ENCODE data around the gene CASD1.

CASD1 gene

DNA sequence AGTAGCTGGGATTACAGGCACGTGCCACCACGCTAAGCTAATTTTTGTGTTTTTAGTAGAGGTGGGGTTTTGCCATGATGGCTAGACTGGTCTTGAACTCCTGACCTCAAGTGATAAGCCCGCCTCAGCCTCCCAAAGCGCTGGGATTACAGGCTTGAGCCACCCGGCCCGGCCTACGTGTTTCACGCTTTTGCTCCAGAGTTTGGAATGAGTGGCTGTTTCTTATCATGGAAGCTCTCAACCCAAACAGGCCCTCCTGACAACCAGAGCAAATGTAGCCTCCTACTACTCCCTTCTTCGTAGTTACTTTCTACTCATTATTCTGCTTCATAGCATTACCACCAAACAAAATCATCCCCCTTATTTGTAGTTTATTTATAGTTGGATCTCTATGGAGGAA is 26.8 kb upstream of the CASD1 start:
- Histone ChIP-seq H3K27ac (no peak overlapping the region), H3K4me3 (no peak overlapping the region), H3K36me3 (ENCODE audit: insufficient read depth, low read length) (no peaks in the 10 kb centered on the region), H3K9me3 (ENCODE audit: low read depth, low read length) (no peaks in the 10 kb centered on the region), H3K9ac (ENCODE audit: insufficient read length) (no peak overlapping the region)
- no peak for TF ChIP-seq POLR2AphosphoS5 (IDR thresholded peaks at IDR 0.05; ENCODE audit: borderline replicate concordance, low read depth, low read length)
- no peak for TF ChIP-seq EZH2 (IDR thresholded peaks at IDR 0.05)
- no peak for TF ChIP-seq FOXP2 (optimal IDR thresholded peaks at IDR 0.05; ENCODE audit: control extremely low read depth, extremely low read length, insufficient read depth)
- DNase-seq (ENCODE audit: low read depth, low spot score), result no peak

DNA sequence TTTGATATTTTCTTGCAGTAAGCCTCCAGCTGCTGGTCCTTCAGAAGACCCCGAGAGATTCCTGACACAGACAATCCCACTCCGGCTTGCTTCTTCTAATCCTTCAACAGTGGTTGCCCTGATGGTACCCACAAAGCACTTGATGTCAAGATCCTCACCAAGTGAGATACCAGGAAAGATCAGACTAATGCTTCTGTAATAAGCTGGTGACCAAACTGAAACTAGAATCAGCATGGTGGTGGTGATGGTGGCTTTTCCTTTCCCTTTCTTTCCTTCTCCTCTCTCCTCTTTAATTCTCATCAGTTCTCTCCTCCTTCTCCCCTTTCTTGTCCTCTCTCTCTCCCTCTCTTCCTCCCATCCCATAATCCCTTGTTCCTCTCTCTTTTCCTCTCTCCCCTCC is 25.8 kb upstream of the CASD1 start:
- H3K9ac ChIP-seq (ENCODE audit: insufficient read length), result no peak overlapping the region
- no peak overlapping the region for H3K27ac ChIP-seq
- H3K4me3 ChIP-seq, result no peak overlapping the region
- no peaks in the 10 kb centered on the region for H3K36me3 ChIP-seq (ENCODE audit: insufficient read depth, low read length)
- no peak for TF ChIP-seq POLR2AphosphoS5 (IDR thresholded peaks at IDR 0.05; ENCODE audit: borderline replicate concordance, low read depth, low read length)
- no peak for TF ChIP-seq EZH2 (IDR thresholded peaks at IDR 0.05)
- no peak for TF ChIP-seq FOXP2 (optimal IDR thresholded peaks at IDR 0.05; ENCODE audit: control extremely low read depth, extremely low read length, insufficient read depth)
- no peak for DNase-seq (ENCODE audit: low read depth, low spot score)
- no peaks in the 10 kb centered on the region for H3K9me3 ChIP-seq (ENCODE audit: low read depth, low read length)

DNA sequence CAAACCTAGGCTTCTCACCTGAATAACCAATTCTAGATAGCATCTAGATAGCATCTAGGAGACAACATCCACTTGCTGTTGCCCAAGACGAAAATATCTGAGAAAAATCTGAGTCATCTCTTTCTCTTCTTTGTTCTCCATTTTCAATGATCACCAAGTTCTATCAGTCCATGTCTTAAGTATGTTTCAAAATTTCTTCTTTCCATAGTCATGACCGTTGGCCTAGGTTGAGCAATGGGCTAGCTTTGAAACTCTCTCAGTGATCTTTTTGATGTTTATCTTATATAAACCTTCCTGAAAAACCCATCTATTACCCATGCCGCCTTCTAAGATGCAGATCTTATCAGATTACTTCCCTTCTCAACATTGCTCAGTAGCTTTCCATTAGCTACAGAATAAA is 23.4 kb upstream of the CASD1 start:
- TF ChIP-seq EZH2 (IDR thresholded peaks at IDR 0.05) (no peak), FOXP2 (optimal IDR thresholded peaks at IDR 0.05; ENCODE audit: control extremely low read depth, extremely low read length, insufficient read depth) (no peak), POLR2AphosphoS5 (IDR thresholded peaks at IDR 0.05; ENCODE audit: borderline replicate concordance, low read depth, low read length) (no peak)
- Histone ChIP-seq H3K9me3 (ENCODE audit: low read depth, low read length) (no peaks in the 10 kb centered on the region), H3K9ac (ENCODE audit: insufficient read length) (no peak overlapping the region), H3K27ac (no peak overlapping the region), H3K4me3 (no peak overlapping the region), H3K36me3 (ENCODE audit: insufficient read depth, low read length) (no peaks in the 10 kb centered on the region)
- DNase-seq (ENCODE audit: low read depth, low spot score), result no peak

DNA sequence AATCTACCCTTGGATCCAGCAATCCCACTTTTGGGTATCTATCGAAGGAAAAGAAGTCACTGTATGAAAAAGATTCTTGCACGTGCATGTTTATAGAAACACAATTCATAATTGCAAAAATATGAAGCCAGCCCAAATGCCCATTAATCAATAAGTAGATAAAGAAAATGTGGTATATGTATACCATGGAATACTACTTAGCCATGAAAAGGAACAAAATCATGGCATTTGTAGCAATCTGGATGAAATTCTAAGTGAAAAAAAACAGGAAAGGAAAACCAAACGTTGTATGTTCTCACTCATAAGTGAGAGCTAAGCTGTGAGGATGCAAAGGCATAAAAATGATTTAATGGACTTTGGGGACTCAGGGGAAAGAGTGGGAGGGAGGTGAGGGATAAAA is 18.2 kb upstream of the CASD1 start:
- no peak overlapping the region for H3K9ac ChIP-seq (ENCODE audit: insufficient read length)
- no peak for DNase-seq (ENCODE audit: low read depth, low spot score)
- no peak overlapping the region for H3K4me3 ChIP-seq
- TF ChIP-seq FOXP2 (optimal IDR thresholded peaks at IDR 0.05; ENCODE audit: control extremely low read depth, extremely low read length, insufficient read depth) (no peak), POLR2AphosphoS5 (IDR thresholded peaks at IDR 0.05; ENCODE audit: borderline replicate concordance, low read depth, low read length) (no peak), EZH2 (IDR thresholded peaks at IDR 0.05) (no peak)
- H3K27ac ChIP-seq, result no peak overlapping the region
- no peaks in the 10 kb centered on the region for H3K36me3 ChIP-seq (ENCODE audit: insufficient read depth, low read length)
- H3K9me3 ChIP-seq (ENCODE audit: low read depth, low read length), result no peaks in the 10 kb centered on the region

DNA sequence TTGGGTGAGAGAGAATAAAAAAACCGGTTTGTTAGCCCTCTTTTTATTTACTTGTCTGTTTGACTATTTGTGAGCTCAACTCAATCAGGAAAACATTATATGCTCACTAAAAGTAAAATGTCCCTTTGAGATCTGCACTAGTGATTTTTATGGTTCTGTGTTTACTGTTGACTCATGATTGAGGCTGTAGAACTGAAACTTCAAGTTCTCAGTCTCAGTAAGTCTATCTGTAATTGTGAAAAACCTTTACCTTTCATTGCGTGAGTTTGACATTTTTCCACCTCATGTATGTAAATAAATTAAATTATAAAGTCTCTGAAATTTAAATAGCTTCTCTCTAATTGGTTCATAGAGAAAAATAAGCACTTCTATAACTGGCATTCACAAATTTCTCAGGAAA is 17.0 kb upstream of the CASD1 start:
- Histone ChIP-seq H3K27ac (no peak overlapping the region), H3K9ac (ENCODE audit: insufficient read length) (no peak overlapping the region), H3K36me3 (ENCODE audit: insufficient read depth, low read length) (no peaks in the 10 kb centered on the region), H3K4me3 (no peak overlapping the region), H3K9me3 (ENCODE audit: low read depth, low read length) (no peaks in the 10 kb centered on the region)
- no peak for TF ChIP-seq FOXP2 (optimal IDR thresholded peaks at IDR 0.05; ENCODE audit: control extremely low read depth, extremely low read length, insufficient read depth)
- no peak for TF ChIP-seq POLR2AphosphoS5 (IDR thresholded peaks at IDR 0.05; ENCODE audit: borderline replicate concordance, low read depth, low read length)
- no peak for TF ChIP-seq EZH2 (IDR thresholded peaks at IDR 0.05)
- no peak for DNase-seq (ENCODE audit: low read depth, low spot score)

DNA sequence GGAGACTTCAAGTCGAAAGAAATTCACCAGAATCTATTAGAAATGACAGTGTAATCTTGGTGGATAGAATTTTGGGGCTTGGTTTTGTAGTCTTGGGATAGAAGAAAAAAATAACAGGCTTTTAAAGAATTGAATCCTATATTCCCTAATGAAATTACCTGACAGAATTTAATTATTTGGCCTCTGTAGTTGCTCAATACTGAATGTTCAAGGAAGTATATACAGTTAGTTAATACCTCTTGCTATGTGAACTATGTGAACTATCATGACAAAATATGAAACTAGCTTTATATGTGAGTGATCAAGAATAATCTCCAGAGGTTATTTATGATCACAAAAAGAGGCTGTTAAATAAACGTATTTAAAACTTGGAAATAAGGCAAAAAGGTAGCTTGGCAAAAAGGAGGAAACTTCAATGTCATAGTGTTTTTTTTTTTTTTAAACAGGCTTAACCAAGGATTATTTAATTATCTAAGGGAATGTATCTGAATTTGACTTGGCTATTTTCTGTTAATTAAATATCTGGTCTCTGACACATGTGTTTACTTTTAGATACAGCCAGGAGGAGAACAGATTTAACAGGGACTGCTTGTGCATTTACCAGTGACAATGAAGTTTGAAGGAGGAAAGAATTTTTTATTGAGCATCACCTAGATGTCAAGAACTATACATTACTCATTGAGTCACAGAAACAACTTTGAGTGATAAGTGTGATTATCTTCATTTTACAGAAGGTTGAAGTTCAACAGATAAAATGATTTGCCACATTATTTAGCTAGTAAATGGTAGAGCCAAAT is 11.5 kb upstream of the CASD1 start:
- Histone ChIP-seq H3K9me3 (ENCODE audit: low read depth, low read length) (no peaks in the 10 kb centered on the region), H3K9ac (ENCODE audit: insufficient read length) (no peak overlapping the region), H3K36me3 (ENCODE audit: insufficient read depth, low read length) (no peaks in the 10 kb centered on the region), H3K4me3 (no peak overlapping the region), H3K27ac (no peak overlapping the region)
- DNase-seq (ENCODE audit: low read depth, low spot score), result no peak
- no peak for TF ChIP-seq EZH2 (IDR thresholded peaks at IDR 0.05)
- no peak for TF ChIP-seq FOXP2 (optimal IDR thresholded peaks at IDR 0.05; ENCODE audit: control extremely low read depth, extremely low read length, insufficient read depth)
- no peak for TF ChIP-seq POLR2AphosphoS5 (IDR thresholded peaks at IDR 0.05; ENCODE audit: borderline replicate concordance, low read depth, low read length)

DNA sequence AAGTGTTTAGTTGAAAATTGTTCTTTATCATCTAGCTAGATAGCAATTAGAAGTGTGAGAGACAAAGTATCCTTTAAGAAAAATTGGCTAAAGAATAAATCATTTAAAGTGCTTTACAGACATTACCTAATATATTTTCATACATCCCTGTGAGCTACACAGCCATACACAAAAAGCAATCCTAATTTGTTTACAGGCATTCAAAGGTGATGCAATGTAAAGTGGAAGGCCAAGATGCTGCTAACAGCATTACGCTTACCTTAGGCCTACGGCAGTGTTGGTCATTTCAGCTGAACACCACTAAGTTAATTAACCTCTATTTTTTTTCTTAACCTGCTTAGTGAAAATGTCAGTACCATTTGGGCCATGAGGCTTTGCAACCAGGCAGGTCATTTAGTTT is 10.7 kb upstream of the CASD1 start:
- Histone ChIP-seq H3K9me3 (ENCODE audit: low read depth, low read length) (no peaks in the 10 kb centered on the region), H3K36me3 (ENCODE audit: insufficient read depth, low read length) (no peaks in the 10 kb centered on the region), H3K27ac (no peak overlapping the region), H3K9ac (ENCODE audit: insufficient read length) (no peak overlapping the region), H3K4me3 (no peak overlapping the region)
- TF ChIP-seq POLR2AphosphoS5 (IDR thresholded peaks at IDR 0.05; ENCODE audit: borderline replicate concordance, low read depth, low read length) (no peak), EZH2 (IDR thresholded peaks at IDR 0.05) (no peak), FOXP2 (optimal IDR thresholded peaks at IDR 0.05; ENCODE audit: control extremely low read depth, extremely low read length, insufficient read depth) (no peak)
- no peak for DNase-seq (ENCODE audit: low read depth, low spot score)

DNA sequence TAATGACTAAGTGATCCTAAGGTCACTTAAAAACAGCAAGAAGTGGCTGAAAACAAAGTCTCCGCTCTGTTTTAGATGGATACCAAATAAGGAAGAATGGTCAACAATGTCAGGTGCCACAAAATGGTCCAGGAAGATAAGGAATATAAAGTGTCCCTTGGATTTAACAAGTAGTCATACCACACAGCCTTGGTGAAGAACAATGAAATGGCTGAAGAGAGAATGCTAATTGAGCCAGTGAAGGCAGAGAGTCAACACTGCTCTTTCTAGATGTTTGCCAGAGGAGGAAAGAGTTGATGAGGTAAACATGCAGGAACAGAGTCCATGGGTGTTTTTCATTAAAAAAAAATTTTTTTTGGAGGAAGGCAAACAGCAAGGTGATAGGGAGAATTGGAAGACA is 2.1 kb upstream of the CASD1 start:
- no peak for TF ChIP-seq FOXP2 (optimal IDR thresholded peaks at IDR 0.05; ENCODE audit: control extremely low read depth, extremely low read length, insufficient read depth)
- TF ChIP-seq EZH2 (IDR thresholded peaks at IDR 0.05), result no peak
- TF ChIP-seq POLR2AphosphoS5 (IDR thresholded peaks at IDR 0.05; ENCODE audit: borderline replicate concordance, low read depth, low read length), result no peak
- Histone ChIP-seq H3K9ac (ENCODE audit: insufficient read length) (no peak overlapping the region), H3K27ac (no peak overlapping the region), H3K4me3 (no peak overlapping the region), H3K36me3 (ENCODE audit: insufficient read depth, low read length) (no peaks in the 10 kb centered on the region), H3K9me3 (ENCODE audit: low read depth, low read length) (no peaks in the 10 kb centered on the region)
- DNase-seq (ENCODE audit: low read depth, low spot score), result no peak

DNA sequence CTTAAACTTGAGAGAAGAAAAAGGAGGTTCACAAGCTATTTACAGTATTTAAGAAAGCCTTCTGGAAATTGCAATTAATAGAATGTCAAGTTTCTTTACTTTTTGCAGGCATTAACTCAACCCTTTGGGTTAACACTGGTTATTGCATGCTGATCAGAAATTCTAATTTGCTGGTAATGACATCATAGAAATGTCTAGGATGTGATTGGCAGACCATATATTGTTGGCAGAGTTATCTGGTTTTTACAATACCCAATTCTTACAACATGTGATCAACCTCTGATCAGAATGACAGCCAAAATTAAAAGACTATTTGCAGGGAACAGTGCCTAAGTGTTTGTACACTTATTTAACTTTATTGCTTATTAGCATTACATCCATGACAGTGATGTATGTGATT is 1.6 kb upstream of the CASD1 start:
- Histone ChIP-seq H3K27ac (no peak overlapping the region), H3K36me3 (ENCODE audit: insufficient read depth, low read length) (no peaks in the 10 kb centered on the region), H3K9me3 (ENCODE audit: low read depth, low read length) (no peaks in the 10 kb centered on the region), H3K4me3 (no peak overlapping the region), H3K9ac (ENCODE audit: insufficient read length) (no peak overlapping the region)
- TF ChIP-seq POLR2AphosphoS5 (IDR thresholded peaks at IDR 0.05; ENCODE audit: borderline replicate concordance, low read depth, low read length) (no peak), EZH2 (IDR thresholded peaks at IDR 0.05) (no peak), FOXP2 (optimal IDR thresholded peaks at IDR 0.05; ENCODE audit: control extremely low read depth, extremely low read length, insufficient read depth) (no peak)
- DNase-seq (ENCODE audit: low read depth, low spot score), result no peak
